Measurements from ENCODE around the gene RPL37.
A peak's percentile ranks its signal among the peaks of the same experiment; 100 is the strongest.
"Not testable (repeated sequence)": the region's sequence is repeated elsewhere in the genome, so short reads cannot be mapped to it uniquely, and the experiment has no call there.

Gene RPL37

GRCh38 chr5:40834849-40835787, at the start of gene RPL37:
TSS of gene RPL37 (minus strand) at chr5:40835222. CDS start at chr5:40835185, 37 bp downstream.
- DNase-seq (ENCODE audit: low read depth): peak; percentile 80

GRCh38 chr5:40883051-40883450, 48.0 kb upstream of the RPL37 start:
- not testable (repeated sequence) for DNase-seq (ENCODE audit: low read depth)

DNA sequence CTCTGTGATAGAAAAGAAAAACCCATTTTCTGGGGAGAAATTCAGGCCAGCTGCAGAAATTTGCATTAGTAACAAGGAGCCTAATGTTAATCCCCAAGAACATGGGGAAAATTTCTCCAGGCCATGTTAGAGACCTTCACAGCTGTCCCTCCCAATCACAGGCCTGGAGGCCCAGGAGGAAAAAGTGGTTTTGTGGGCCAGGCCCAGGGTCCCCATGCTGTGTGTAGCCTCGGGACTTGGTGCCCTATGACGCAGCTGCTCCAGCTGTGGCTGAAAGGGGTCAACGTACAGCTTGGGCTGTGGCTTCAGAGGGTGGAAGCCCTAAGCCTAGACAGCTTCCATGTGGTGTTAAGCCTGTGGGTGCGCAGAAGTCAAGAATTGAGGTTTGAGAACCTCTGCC, 47.3 kb upstream of the RPL37 start:
- no peak for DNase-seq (ENCODE audit: low read depth)

DNA sequence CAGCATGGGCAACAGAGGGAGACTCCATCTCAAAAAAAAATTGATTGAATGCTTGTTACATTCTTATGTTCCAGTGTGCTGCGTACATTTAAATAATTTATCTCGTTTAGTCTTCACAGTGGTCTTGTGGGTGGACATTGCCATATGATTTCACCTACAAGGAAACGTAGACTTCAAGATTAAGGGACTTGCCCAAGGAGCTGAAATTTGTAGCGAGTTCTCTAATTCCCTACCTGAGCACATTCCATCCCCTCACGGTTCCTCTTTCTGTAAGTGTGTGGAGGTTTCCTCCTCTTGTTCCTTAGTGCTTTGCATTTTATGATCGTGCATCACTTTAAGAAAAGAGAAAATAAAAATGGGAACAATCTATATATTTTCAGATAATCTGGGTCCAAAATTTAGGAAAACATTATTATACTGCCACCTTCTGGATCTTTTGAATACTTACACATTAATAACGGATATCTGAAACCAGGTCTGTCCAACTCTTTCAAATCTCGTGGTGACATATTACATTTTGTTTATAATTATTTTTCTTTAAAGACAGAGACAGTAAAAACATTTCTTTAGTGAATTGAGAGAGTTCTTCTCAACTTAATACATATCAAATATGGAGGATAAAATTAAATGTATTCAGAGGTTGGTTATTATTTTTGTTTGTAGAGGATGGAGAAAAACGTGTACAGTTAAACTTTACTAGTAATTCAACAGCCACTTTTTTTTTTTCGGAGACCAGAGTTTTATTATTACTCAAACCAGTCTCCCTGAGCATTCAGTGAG, 44.3 kb upstream of the RPL37 start:
- DNase-seq (ENCODE audit: low read depth): no peak

- no peak for DNase-seq (ENCODE audit: low read depth)
These were observed 42.5 kb upstream of the RPL37 start for GRCh38 chr5:40877371-40877988.

- no peak for DNase-seq (ENCODE audit: low read depth)
These were observed 40.9 kb upstream of the RPL37 start for GRCh38 chr5:40875958-40876357.

DNA sequence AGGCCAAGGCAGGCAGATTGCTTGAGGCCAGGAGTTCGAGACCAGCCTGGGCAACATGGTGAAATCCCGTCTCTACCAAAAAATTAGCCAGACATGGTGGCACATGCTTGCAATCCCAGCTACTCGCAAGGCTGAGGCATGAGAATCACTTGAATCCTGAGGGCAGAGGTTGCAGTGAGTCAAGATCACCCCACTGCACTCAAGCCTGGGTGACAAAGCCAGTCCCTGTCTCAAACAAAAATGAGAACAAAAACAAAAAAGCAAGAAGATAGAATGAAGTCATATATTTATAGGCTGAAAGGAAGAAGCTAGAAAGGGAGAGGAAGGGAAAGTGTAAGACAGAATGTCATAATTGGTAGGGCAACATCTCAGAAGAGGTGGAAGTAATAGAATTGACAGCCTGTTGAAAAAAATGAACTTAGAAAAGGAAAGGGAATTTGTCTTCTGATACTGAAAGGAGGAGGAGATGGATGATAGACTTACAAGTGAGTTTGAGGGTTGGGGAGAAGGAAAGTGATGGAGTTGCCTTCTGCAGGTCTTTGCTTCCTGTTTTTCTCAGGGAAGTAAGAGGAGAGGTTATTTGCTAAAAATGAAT, 38.4 kb upstream of the RPL37 start:
- no peak for DNase-seq (ENCODE audit: low read depth)

- not testable (repeated sequence) for DNase-seq (ENCODE audit: low read depth)
These were observed 37.2 kb upstream of the RPL37 start for GRCh38 chr5:40872253-40872652.

DNA sequence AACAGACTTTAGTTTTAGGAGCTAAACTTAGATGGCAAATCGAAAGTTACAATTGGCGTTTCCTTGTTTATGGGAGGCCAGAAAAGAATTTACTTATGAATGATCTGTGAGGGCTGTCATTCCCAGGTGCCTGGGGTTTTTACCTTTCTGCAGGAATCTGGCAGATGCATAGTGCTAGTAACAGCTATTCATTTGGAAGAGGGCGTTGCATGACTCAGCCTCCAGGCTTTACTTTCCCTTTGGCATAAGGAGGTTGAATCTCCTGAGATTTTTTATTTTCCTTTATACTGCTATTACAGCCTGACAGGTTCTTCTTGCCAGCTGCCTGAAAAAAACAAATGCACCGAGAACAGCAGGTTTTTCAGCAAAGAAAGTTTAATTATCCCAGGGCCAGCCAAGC, 36.2 kb upstream of the RPL37 start:
- DNase-seq (ENCODE audit: low read depth): no peak

GRCh38 chr5:40869384-40869783, 34.4 kb upstream of the RPL37 start:
- DNase-seq (ENCODE audit: low read depth): no peak

DNA sequence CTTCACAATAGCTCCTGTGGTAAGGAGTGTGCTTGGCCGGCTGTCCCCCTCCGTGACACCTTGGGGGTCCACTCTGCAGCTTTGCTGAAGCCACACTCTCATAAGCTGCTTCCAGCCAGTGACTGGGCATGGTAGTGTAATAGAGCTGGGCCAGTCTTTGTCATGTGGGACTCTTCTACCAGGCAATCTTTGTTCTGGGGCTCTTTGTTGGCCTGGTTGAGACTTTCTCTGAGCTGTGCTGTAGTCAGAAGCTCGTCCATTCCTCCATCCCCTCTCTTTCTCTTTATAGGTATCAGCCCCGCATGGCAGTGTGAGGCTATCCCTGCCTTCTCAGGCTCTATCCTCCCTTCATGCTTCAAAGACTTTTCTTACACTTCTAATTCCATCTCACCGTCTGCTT, 31.8 kb upstream of the RPL37 start:
- no peak for DNase-seq (ENCODE audit: low read depth)

GRCh38 chr5:40865004-40865403, 30.0 kb upstream of the RPL37 start:
- DNase-seq (ENCODE audit: low read depth): not testable (repeated sequence)

GRCh38 chr5:40860711-40861110, 25.7 kb upstream of the RPL37 start:
- DNase-seq (ENCODE audit: low read depth): no peak

- DNase-seq (ENCODE audit: low read depth): no peak
These were observed 18.7 kb upstream of the RPL37 start for GRCh38 chr5:40853632-40854192.

DNA sequence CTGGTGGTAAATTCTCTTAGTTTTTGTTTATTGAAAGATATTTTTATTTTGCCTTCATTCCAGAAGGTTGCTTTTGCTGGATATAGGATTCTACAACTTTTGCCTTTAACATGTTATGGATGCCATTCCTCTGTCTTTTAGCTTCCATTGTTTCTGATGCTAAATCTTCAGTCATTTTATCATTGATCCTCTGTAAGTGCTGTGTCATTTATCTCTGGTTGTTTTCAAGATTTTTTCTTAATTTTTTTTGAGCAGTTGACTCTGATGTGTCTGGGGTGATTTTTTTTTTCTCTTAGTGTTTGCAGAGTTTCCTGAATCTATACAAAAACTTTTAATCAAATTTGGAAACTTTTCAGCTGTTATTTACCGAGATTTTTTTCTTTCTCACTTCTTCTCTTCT, 12.5 kb upstream of the RPL37 start:
- DNase-seq (ENCODE audit: low read depth): no peak

GRCh38 chr5:40846371-40846770, 11.3 kb upstream of the RPL37 start:
- no peak for DNase-seq (ENCODE audit: low read depth)

- no peak for DNase-seq (ENCODE audit: low read depth)
These were observed 9.5 kb upstream of the RPL37 start for GRCh38 chr5:40844565-40844964.

DNA sequence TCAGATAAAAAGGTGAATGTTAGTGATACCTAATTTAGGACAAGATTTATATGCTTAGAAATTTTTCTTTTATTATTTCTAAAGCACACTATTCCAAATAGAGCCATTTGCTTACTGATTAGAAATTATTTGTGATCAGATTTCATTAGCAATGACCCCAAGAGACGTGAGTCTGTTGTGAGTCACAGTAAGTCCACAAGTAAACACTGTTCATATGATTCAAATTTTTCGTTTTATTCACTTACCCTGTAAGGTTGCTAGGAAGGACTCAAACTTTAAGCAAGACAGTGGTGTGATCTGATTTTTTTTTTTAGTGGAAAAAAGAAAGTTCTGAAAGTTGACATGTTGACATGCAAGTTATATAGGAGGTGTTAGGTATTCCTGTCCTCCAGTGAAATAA, 7.3 kb upstream of the RPL37 start:
- DNase-seq (ENCODE audit: low read depth): no peak

- DNase-seq (ENCODE audit: low read depth): no peak
These were observed 6.2 kb upstream of the RPL37 start, which contains the start of gene CARD6 for GRCh38 chr5:40841068-40841805. TSS of gene CARD6 (plus strand) at chr5:40841367. CDS start at chr5:40841383, 16 bp downstream.

GRCh38 chr5:40838086-40838485, 3.1 kb upstream of the RPL37 start:
- DNase-seq (ENCODE audit: low read depth): no peak

GRCh38 chr5:40834391-40834848, 602 bp downstream of the RPL37 start:
- peak; percentile 21 for DNase-seq (ENCODE audit: low read depth)
